ENCODE measurements around the gene PTP4A2.

PTP4A2 gene

GRCh38 chr1:31934706-31935629, 3.2 kb downstream of the PTP4A2 start:
- H3K79me2 ChIP-seq (ENCODE audit: insufficient read depth, low read length), result peaks cover 83% of the 10 kb centered on the region
- peaks cover 5% of the 10 kb centered on the region; the same call in 1 of the 2 replicates for H3F3A ChIP-seq (ENCODE audit: low read depth)
- no peak overlapping the region for H2AFZ ChIP-seq (ENCODE audit: low read length)
- H3K4me2 ChIP-seq (ENCODE audit: low read depth, low read length, poor library complexity, severe bottlenecking), result peak overlapping the region; percentile 96
- no peaks in the 10 kb centered on the region for H3K9me3 ChIP-seq (ENCODE audit: insufficient read depth, low read depth, low read length)
- H3K27me3 ChIP-seq (ENCODE audit: insufficient read depth, low read length, poor library complexity, severe bottlenecking), result no peaks in the 10 kb centered on the region
- peaks cover 79% of the 10 kb centered on the region for H3K4me1 ChIP-seq (ENCODE audit: insufficient read depth, low read length, poor library complexity, severe bottlenecking)
- H4K20me1 ChIP-seq (ENCODE audit: insufficient read depth, low read length, poor library complexity, severe bottlenecking), result peaks cover 76% of the 10 kb centered on the region
- no peaks in the 10 kb centered on the region for H3K36me3 ChIP-seq (ENCODE audit: insufficient read depth, low read length)
- no peaks in the 10 kb centered on the region for H3K9me2 ChIP-seq (replicated peaks; ENCODE audit: low read depth, low read length)
- TF ChIP-seq CTCF (conservative IDR thresholded peaks at IDR 0.05; ENCODE audit: low read length), result no peak
- peak overlapping the region; percentile 83 for H3K4me3 ChIP-seq (ENCODE audit: low read length, poor library complexity, severe bottlenecking)
- H3K9ac ChIP-seq (ENCODE audit: low read depth, low read length, poor library complexity, severe bottlenecking), result peak overlapping the region; percentile 88

- H3K4me1 ChIP-seq (ENCODE audit: insufficient read depth, low read length, poor library complexity, severe bottlenecking), result peaks cover 78% of the 10 kb centered on the region
- H3K27me3 ChIP-seq (ENCODE audit: insufficient read depth, low read length, poor library complexity, severe bottlenecking), result no peaks in the 10 kb centered on the region
- H3K4me2 ChIP-seq (ENCODE audit: low read depth, low read length, poor library complexity, severe bottlenecking), result peak overlapping the region; percentile 96
- peaks cover 100% of the 10 kb centered on the region for H3K79me2 ChIP-seq (ENCODE audit: insufficient read depth, low read length)
- H3K9ac ChIP-seq (ENCODE audit: low read depth, low read length, poor library complexity, severe bottlenecking), result peak overlapping the region; percentile 88
- no peaks in the 10 kb centered on the region for H3F3A ChIP-seq (ENCODE audit: low read depth)
- no peaks in the 10 kb centered on the region for H3K36me3 ChIP-seq (ENCODE audit: insufficient read depth, low read length)
- TF ChIP-seq EZH2phosphoT487 (IDR thresholded peaks at IDR 0.05; ENCODE audit: borderline replicate concordance) (no peak), CTCF (conservative IDR thresholded peaks at IDR 0.05; ENCODE audit: low read length) (no peak)
- H3K9me3 ChIP-seq (ENCODE audit: insufficient read depth, low read depth, low read length), result no peaks in the 10 kb centered on the region
- H4K20me1 ChIP-seq (ENCODE audit: insufficient read depth, low read length, poor library complexity, severe bottlenecking), result peaks cover 97% of the 10 kb centered on the region
- peak overlapping the region; percentile 83 for H3K4me3 ChIP-seq (ENCODE audit: low read length, poor library complexity, severe bottlenecking)
- H3K9me2 ChIP-seq (replicated peaks; ENCODE audit: low read depth, low read length), result no peaks in the 10 kb centered on the region
- no peak overlapping the region for H2AFZ ChIP-seq (ENCODE audit: low read length)
Measured at GRCh38 chr1:31932491-31933316, 5.5 kb downstream of the PTP4A2 start.

GRCh38 chr1:31931593-31932225, 6.5 kb downstream of the PTP4A2 start:
- Histone ChIP-seq H3F3A (ENCODE audit: low read depth) (no peaks in the 10 kb centered on the region), H3K9me3 (ENCODE audit: insufficient read depth, low read depth, low read length) (no peaks in the 10 kb centered on the region), H3K36me3 (ENCODE audit: insufficient read depth, low read length) (no peaks in the 10 kb centered on the region), H3K79me2 (ENCODE audit: insufficient read depth, low read length) (peaks cover 100% of the 10 kb centered on the region), H2AFZ (ENCODE audit: low read length) (no peak overlapping the region), H3K9ac (ENCODE audit: low read depth, low read length, poor library complexity, severe bottlenecking) (peak overlapping the region; percentile 88), H3K4me1 (ENCODE audit: insufficient read depth, low read length, poor library complexity, severe bottlenecking) (peaks cover 82% of the 10 kb centered on the region), H3K9me2 (replicated peaks; ENCODE audit: low read depth, low read length) (no peaks in the 10 kb centered on the region), H4K20me1 (ENCODE audit: insufficient read depth, low read length, poor library complexity, severe bottlenecking) (peaks cover 98% of the 10 kb centered on the region), H3K27me3 (ENCODE audit: insufficient read depth, low read length, poor library complexity, severe bottlenecking) (no peaks in the 10 kb centered on the region), H3K4me2 (ENCODE audit: low read depth, low read length, poor library complexity, severe bottlenecking) (peak overlapping the region; percentile 96), H3K4me3 (ENCODE audit: low read length, poor library complexity, severe bottlenecking) (peak overlapping the region; percentile 83)
- no peak for TF ChIP-seq CTCF (conservative IDR thresholded peaks at IDR 0.05; ENCODE audit: low read length)
- TF ChIP-seq EZH2phosphoT487 (IDR thresholded peaks at IDR 0.05; ENCODE audit: borderline replicate concordance), result no peak
